Measurements from ENCODE around the gene ZGRF1.

ZGRF1 gene

DNA sequence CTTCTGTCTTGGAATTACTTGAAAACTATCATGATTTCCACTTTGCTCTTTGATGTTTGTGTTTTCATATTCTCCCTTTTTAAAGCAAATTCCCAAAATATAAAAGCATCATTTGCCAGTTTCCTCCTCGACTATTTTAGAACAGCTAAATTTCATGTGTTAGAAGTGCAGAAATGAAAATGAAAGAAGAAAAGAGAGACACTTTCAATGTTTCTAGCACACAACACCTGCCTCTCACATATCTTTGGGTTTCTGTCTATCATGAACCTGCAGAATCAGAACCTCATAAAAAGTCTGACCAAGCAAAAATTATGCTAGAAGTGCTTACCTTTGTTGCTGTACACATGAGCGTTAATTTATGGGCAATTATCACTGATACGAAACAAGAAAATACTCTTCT is 118.8 kb downstream of the ZGRF1 start:
- TF ChIP-seq CTCF (conservative IDR thresholded peaks at IDR 0.05; ENCODE audit: low read depth, low read length): no peak
- no peaks in the 10 kb centered on the region for H4K20me1 ChIP-seq (ENCODE audit: insufficient read depth)
- H3K9ac ChIP-seq: peak overlapping the region; percentile 6; the same call in 1 of the 2 replicates
- H3K79me2 ChIP-seq (ENCODE audit: insufficient read depth, low read depth): no peaks in the 10 kb centered on the region
- peak overlapping the region; percentile 78 for H3K4me2 ChIP-seq
- peak overlapping the region; percentile 99; the same call in 1 of the 2 replicates for H2AFZ ChIP-seq (ENCODE audit: low read depth)
- H3K4me1 ChIP-seq (ENCODE audit: low read depth, poor library complexity, severe bottlenecking): peaks cover 30% of the 10 kb centered on the region
- H3K4me3 ChIP-seq (IDR thresholded peaks at IDR 0.05; ENCODE audit: insufficient read depth, low read depth, low read length): no peak overlapping the region
- H3K36me3 ChIP-seq (ENCODE audit: insufficient read depth): no peaks in the 10 kb centered on the region
- no peak overlapping the region; the same call in 1 of the 2 replicates for H3K27ac ChIP-seq
- 0 out of 2 replicates have a peak, but pooled peaks cover 5% of the 10 kb centered on the region for H3K27me3 ChIP-seq (ENCODE audit: insufficient read depth, low read depth)

GRCh38 chr4:112517067-112517634 is 119.6 kb downstream of the ZGRF1 start:
- Histone ChIP-seq H4K20me1 (ENCODE audit: insufficient read depth) (no peaks in the 10 kb centered on the region), H3K4me2 (peak overlapping the region; percentile 78)

GRCh38 chr4:112516471-112517066 is 120.1 kb downstream of the ZGRF1 start:
- H3K4me2 ChIP-seq: peak overlapping the region; percentile 78

More at GRCh38 chr4:112517067-112517634, 119.6 kb downstream of the ZGRF1 start:
- no peak overlapping the region; the same call in 1 of the 2 replicates for H3K27ac ChIP-seq
- H3K27me3 ChIP-seq (ENCODE audit: insufficient read depth, low read depth): 0 out of 2 replicates have a peak, but pooled peaks cover 5% of the 10 kb centered on the region
- H2AFZ ChIP-seq (ENCODE audit: low read depth): peak overlapping the region; percentile 99
- no peaks in the 10 kb centered on the region for H3K36me3 ChIP-seq (ENCODE audit: insufficient read depth)
- H3K79me2 ChIP-seq (ENCODE audit: insufficient read depth, low read depth): no peaks in the 10 kb centered on the region
- TF ChIP-seq CTCF (conservative IDR thresholded peaks at IDR 0.05; ENCODE audit: low read depth, low read length): no peak
- H3K9ac ChIP-seq: peak overlapping the region; percentile 6; the same call in 1 of the 2 replicates
- H3K4me3 ChIP-seq (IDR thresholded peaks at IDR 0.05; ENCODE audit: insufficient read depth, low read depth, low read length): peak overlapping the region; percentile 46
- peaks cover 30% of the 10 kb centered on the region for H3K4me1 ChIP-seq (ENCODE audit: low read depth, poor library complexity, severe bottlenecking)

DNA sequence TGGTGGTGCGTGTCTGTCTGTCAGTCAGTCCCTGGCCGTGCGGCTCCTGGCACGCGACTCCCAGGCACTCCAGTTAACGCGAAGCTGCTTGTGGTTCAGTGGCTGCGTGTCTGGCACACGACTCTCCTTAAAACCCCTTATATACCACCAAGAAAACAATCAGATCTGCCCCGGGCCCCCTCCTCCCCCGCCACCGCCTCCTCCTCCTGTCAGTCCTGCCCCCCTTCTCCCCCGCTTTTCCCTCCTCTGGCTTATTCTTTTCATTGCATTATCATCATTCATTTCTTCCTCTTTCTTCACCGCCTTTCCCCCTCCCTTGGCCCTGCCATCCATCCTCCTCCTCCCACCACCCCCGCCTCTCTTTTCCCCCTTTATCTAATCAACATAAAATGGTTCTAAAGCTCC is 120.6 kb downstream of the ZGRF1 start, which contains the start of gene NEUROG2:
Gene NEUROG2, minus strand, starts transcription at position 115 of the 405 bp plus-strand sequence. CDS start 705 bp downstream, outside the sequence.
- TF ChIP-seq CTCF (conservative IDR thresholded peaks at IDR 0.05; ENCODE audit: low read depth, low read length): no peak
- H3K4me2 ChIP-seq: peak within 1 kb of the TSS; percentile 78
- H3K9ac ChIP-seq: peak within 1 kb of the TSS; percentile 47; the same call in 1 of the 2 replicates
- H3K4me1 ChIP-seq (ENCODE audit: low read depth, poor library complexity, severe bottlenecking): peaks cover 30% of the 10 kb centered on the region
- H3K27me3 ChIP-seq (ENCODE audit: insufficient read depth, low read depth): 0 out of 2 replicates have a peak, but pooled peaks cover 5% of the 10 kb centered on the region
- H4K20me1 ChIP-seq (ENCODE audit: insufficient read depth): no peaks in the 10 kb centered on the region
- H2AFZ ChIP-seq (ENCODE audit: low read depth): peak within 1 kb of the TSS; percentile 99
- peak within 1 kb of the TSS; percentile 20; the same call in 1 of the 2 replicates for H3K27ac ChIP-seq
- H3K79me2 ChIP-seq (ENCODE audit: insufficient read depth, low read depth): no peaks in the 10 kb centered on the region
- H3K4me3 ChIP-seq (IDR thresholded peaks at IDR 0.05; ENCODE audit: insufficient read depth, low read depth, low read length): peak within 1 kb of the TSS; percentile 46
- H3K36me3 ChIP-seq (ENCODE audit: insufficient read depth): no peaks in the 10 kb centered on the region

More at GRCh38 chr4:112516471-112517066, 120.1 kb downstream of the ZGRF1 start:
- no peaks in the 10 kb centered on the region for H4K20me1 ChIP-seq (ENCODE audit: insufficient read depth)
- H3K36me3 ChIP-seq (ENCODE audit: insufficient read depth): no peaks in the 10 kb centered on the region
- H3K9ac ChIP-seq: no peak overlapping the region
- H3K27me3 ChIP-seq (ENCODE audit: insufficient read depth, low read depth): 0 out of 2 replicates have a peak, but pooled peaks cover 5% of the 10 kb centered on the region
- peaks cover 30% of the 10 kb centered on the region for H3K4me1 ChIP-seq (ENCODE audit: low read depth, poor library complexity, severe bottlenecking)
- peak overlapping the region; percentile 99 for H2AFZ ChIP-seq (ENCODE audit: low read depth)
- H3K79me2 ChIP-seq (ENCODE audit: insufficient read depth, low read depth): no peaks in the 10 kb centered on the region
- no peak for TF ChIP-seq CTCF (conservative IDR thresholded peaks at IDR 0.05; ENCODE audit: low read depth, low read length)
- peak overlapping the region; percentile 46 for H3K4me3 ChIP-seq (IDR thresholded peaks at IDR 0.05; ENCODE audit: insufficient read depth, low read depth, low read length)
- no peak overlapping the region for H3K27ac ChIP-seq
